Thymus (tissue), 11 donors: Measurements from ENCODE around the gene FGF11. TPM values are rescaled to one million over a fixed set of nuclear protein-coding genes. Genes with fewer than 3 reads are reported as not detected.
A peak's percentile ranks its signal among the peaks of the same experiment; 100 is the strongest.

Source experiments
- DNase-seq, 9 donors: peaks; one replicate each; pipeline ENCODE4 v3.0.0-alpha.2; 2013; ENCODE audit warnings: low spot score in 9 of 9, low read depth in 6 of 9, missing footprints in 1 of 9
- H3K27ac ChIP-seq, 2 donors: one replicate each; pipeline ENCODE4 v1.5.1; 2013; ENCODE audit warnings: control low read depth in 1 of 2, low read depth in 1 of 2, low read length in 1 of 2, mild to moderate bottlenecking in 1 of 2, moderate library complexity in 1 of 2
- H3K27me3 ChIP-seq, 2 donors: one replicate each; pipeline ENCODE4 v1.5.1; 2013; ENCODE audit warnings: low read length in 1 of 2; ENCODE audit not compliant: control insufficient read depth in 2 of 2, insufficient read depth in 1 of 2
- H3K36me3 ChIP-seq, 2 donors: one replicate each; pipeline ENCODE4 v1.5.1; 2013; ENCODE audit warnings: low read length in 1 of 2, mild to moderate bottlenecking in 1 of 2, moderate library complexity in 1 of 2; ENCODE audit not compliant: control insufficient read depth in 2 of 2, insufficient read depth in 2 of 2
- H3K4me1 ChIP-seq, 2 donors: one replicate each; pipeline ENCODE4 v1.5.1; 2013; ENCODE audit warnings: low read length in 2 of 2; ENCODE audit not compliant: control insufficient read depth in 2 of 2, insufficient read depth in 2 of 2
- H3K4me3 ChIP-seq, 2 donors: one replicate each; pipeline ENCODE4 v1.5.1; 2013; ENCODE audit warnings: low read length in 2 of 2, control low read depth in 1 of 2, mild to moderate bottlenecking in 1 of 2
- H3K9me3 ChIP-seq, 2 donors: one replicate each; pipeline ENCODE4 v1.5.1; 2013; ENCODE audit warnings: low read length in 1 of 2, mild to moderate bottlenecking in 1 of 2; ENCODE audit not compliant: control insufficient read depth in 2 of 2, insufficient read depth in 1 of 2
- WGBS: extraction: QIAGEN DNeasy Blood & Tissue Kit; methylation state at CpG from one replicate; pipeline ENCODE4 v1.1.7; 2013; 5-methylcytosine and 5-hydroxymethylcytosine counted together
- polyA plus RNA-seq: library from polyadenylated mRNA; stranded (reverse); fragments of 200-250 nt; gene quantifications from one replicate; pipeline ENCODE4 v1.2.3, GENCODE V29; 2013
- total RNA-seq: library from RNA; stranded (reverse); fragments of 120-200 nt; gene quantifications from one replicate; pipeline ENCODE4 v1.2.4, GENCODE V29; 2013
- donor health status: healthy.

FGF11 gene
- total and polyA plus RNA-seq, 2 donors = 5.5 to 5.8 TPM

DNA sequence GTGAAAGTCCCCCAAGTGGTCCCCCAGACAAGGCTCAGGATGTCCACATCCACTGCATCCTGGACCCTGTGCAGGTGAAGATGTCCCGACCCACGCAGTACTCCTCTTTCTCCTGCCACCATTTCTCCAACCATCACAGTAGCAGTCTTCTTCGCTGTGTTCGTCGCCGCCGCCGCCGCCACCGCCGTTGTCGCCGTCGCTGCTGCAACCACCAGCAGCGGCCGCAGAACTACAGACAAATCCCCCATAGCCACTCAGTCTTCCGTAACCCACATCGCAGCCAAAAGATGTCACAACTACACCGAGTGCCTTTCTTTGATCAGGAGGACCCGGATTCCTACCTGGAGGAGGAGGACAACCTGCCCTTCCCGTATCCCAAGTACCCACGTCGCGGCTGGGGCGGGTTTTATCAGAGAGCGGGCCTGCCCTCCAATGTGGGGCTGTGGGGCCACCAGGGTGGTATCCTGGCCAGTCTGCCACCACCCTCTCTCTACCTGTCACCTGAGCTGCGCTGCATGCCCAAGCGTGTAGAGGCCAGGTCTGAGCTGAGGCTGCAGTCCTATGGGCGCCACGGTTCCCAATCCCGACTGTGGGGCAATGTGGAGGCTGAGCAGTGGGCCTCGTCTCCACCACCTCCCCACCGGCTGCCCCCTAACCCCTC lies 13.0 kb upstream of the FGF11 start:
- Histone ChIP-seq H3K27ac (no peak overlapping the region), H3K36me3 (no peaks in the 10 kb centered on the region), H3K9me3 (no peaks in the 10 kb centered on the region), H3K4me3 (no peak overlapping the region), H3K4me1 (no peaks in the 10 kb centered on the region), H3K27me3 (peaks cover 0 to 6% of the 10 kb centered on the region in 2 donors)
- 96% methylated on average over 33 of the region's 33 CpGs for WGBS
- no peak for DNase-seq

DNA sequence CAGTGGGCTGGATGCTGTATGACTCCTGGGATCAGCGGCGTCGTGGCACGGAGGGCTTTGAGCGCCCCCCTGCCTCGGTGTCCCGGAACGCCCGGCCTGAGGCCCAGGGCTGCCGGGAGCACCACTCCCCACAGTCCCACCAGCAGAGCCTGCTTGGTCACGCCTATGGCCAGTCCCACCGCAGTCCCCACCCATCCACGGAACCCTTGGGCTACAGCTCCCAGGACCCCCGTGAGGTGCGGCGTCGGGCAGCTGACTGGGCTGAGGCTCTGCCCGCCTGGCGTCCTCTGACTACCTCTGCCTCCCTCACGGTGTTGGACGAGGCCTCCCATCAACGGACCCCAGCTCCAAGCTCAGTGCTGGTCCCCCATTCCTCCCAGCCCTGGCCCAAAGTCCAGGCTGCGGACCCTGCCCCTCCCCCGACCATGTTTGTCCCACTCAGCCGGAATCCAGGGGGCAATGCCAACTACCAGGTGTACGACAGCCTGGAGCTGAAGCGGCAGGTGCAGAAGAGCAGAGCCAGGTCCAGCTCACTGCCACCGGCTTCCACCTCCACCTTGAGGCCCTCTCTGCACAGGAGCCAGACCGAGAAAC lies 12.3 kb upstream of the FGF11 start:
- Histone ChIP-seq H3K27me3 (peaks cover 0 to 6% of the 10 kb centered on the region in 2 donors), H3K36me3 (no peaks in the 10 kb centered on the region), H3K4me1 (no peaks in the 10 kb centered on the region), H3K4me3 (no peak overlapping the region), H3K9me3 (no peaks in the 10 kb centered on the region), H3K27ac (no peak overlapping the region)
- WGBS = 97% methylated on average over 29 of the region's 29 CpGs
- DNase-seq = no peak

DNA sequence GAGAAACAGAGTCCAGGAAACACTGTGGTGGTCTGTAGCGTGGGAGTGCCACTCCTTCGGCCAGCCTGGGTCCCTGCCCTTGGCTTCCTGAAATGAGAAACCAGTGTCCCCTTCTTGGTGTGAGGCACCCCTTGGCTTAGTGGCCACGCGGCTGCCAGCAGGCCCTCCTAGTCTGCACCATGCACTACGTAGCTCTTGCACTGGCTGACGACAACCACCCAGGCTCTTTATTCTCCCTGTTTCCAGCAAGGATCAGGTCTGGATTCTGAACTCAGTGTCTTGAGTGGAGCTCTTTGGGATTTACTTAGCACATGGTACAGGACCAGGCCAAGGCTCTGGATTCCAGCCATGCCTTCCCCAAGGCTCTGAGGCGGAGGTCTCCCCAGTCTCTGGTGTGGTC lies 11.8 kb upstream of the FGF11 start:
- WGBS = 96% methylated on average over 7 of the region's 7 CpGs
- H3K4me3 ChIP-seq = no peak overlapping the region
- DNase-seq = no peak
- no peaks in the 10 kb centered on the region for H3K36me3 ChIP-seq
- no peaks in the 10 kb centered on the region for H3K4me1 ChIP-seq
- no peaks in the 10 kb centered on the region for H3K9me3 ChIP-seq
- peaks cover 0 to 6% of the 10 kb centered on the region in 2 donors for H3K27me3 ChIP-seq
- H3K27ac ChIP-seq = no peak overlapping the region

DNA sequence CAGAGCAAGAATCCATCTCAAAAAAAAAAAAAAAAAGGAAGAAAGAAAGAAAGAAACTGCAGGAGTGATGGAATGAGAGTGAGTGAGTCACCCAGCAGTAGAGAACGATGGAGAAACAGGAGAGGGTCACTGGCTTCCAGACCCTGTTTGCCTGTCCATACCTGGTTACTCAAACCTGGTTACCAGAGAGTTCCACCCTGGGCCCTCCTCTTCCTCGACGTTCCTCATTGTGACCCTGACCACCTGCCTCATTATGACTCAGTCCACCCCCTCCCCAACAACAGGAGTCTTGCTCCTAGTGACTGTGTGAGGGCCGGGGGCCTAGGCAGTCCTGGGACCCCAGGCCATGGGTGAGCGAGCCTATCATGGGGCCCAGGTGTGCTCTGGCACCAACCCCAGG lies 10.8 kb upstream of the FGF11 start, which contains the start of gene SPEM3:
TSS of gene SPEM3 (plus strand) at position 301 of the 400 bp plus-strand sequence. CDS start at position 347, 46 bp downstream.
- WGBS = 91% methylated on average over 5 of the region's 5 CpGs
- DNase-seq = no peak
- H3K4me3 ChIP-seq = no peak within 1 kb of the TSS
- no peak within 1 kb of the TSS for H3K27ac ChIP-seq
- H3K27me3 ChIP-seq = peaks cover 0 to 6% of the 10 kb centered on the region in 2 donors
- no peaks in the 10 kb centered on the region for H3K4me1 ChIP-seq
- H3K9me3 ChIP-seq = no peaks in the 10 kb centered on the region
- H3K36me3 ChIP-seq = no peaks in the 10 kb centered on the region

DNA sequence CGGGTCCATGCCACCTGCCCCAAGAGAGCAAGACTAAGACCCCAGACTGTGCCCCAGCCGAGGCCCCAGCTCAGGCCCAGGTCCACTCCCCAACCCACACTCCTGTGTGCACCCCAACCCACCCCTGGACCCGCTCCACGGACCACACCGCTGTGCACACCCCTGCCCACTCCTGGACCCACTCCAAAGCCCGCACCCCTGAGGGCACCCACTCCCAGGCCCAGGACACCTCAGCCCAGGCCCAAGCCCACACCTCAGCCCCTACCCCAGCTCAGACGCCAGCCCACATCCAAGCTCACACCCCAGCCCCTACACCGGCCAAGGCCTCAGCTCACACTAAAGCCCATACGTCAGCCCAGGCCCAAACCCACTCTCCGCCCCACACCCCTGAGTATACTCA lies 9.6 kb upstream of the FGF11 start:
- no peaks in the 10 kb centered on the region for H3K4me1 ChIP-seq
- no peak overlapping the region for H3K27ac ChIP-seq
- no peaks in the 10 kb centered on the region for H3K36me3 ChIP-seq
- H3K27me3 ChIP-seq = peaks cover 0 to 6% of the 10 kb centered on the region in 2 donors
- no peak for DNase-seq
- no peaks in the 10 kb centered on the region for H3K9me3 ChIP-seq
- no peak overlapping the region for H3K4me3 ChIP-seq
- 97% methylated on average over 10 of the region's 10 CpGs for WGBS

DNA sequence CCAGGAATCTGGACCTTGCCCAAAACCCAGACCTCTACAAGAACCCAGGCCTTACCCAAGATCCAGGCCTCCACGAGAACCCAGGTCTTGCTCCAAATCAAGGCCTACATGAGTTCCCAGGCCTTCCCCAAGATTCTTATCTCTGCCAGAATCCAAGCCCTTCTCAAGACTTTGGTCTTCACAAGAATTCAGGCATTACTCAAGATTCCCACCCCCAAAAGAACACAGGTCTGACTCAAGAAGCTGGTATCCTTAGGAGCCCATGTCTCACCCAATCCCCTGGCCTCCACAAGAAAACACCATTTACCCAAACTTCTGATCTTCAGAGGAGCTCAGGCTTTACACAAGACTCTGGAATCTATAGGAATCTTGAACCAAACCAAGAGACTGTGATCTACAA lies 8.1 kb upstream of the FGF11 start:
- Histone ChIP-seq H3K4me3 (no peak overlapping the region), H3K4me1 (peaks cover 4 to 10% of the 10 kb centered on the region in 2 donors), H3K27ac (no peak overlapping the region), H3K9me3 (no peaks in the 10 kb centered on the region), H3K36me3 (no peaks in the 10 kb centered on the region), H3K27me3 (peaks cover 0 to 8% of the 10 kb centered on the region in 2 donors)
- whole genome bisulfite sequencing = 97% methylated on average over 1 of the region's 1 CpG
- DNase-seq = no peak

DNA sequence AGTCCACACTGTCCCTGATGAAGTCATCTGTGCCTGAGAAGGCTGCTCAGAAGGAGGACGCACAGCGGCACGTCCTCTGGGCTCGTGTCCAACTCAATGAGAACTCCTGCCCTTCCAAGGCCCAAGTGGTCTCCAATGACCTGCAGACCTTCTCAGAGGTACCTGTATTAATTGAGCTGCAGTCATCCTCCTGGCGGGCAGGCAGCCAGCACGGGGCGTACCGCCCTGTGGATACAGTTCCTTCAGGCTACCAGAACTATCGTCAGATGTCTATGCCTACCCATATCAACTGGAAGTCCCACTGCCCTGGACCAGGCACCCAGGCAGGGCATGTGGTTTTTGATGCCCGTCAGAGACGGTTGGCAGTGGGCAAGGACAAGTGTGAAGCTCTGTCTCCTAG lies 7.0 kb upstream of the FGF11 start:
- H3K4me3 ChIP-seq = no peak overlapping the region
- no peak for DNase-seq
- WGBS = 98% methylated on average over 11 of the region's 11 CpGs
- no peaks in the 10 kb centered on the region for H3K36me3 ChIP-seq
- peaks cover 3 to 17% of the 10 kb centered on the region in 2 donors for H3K27me3 ChIP-seq
- peaks cover 14 to 19% of the 10 kb centered on the region in 2 donors for H3K4me1 ChIP-seq
- H3K9me3 ChIP-seq = no peaks in the 10 kb centered on the region
- H3K27ac ChIP-seq = no peak overlapping the region

DNA sequence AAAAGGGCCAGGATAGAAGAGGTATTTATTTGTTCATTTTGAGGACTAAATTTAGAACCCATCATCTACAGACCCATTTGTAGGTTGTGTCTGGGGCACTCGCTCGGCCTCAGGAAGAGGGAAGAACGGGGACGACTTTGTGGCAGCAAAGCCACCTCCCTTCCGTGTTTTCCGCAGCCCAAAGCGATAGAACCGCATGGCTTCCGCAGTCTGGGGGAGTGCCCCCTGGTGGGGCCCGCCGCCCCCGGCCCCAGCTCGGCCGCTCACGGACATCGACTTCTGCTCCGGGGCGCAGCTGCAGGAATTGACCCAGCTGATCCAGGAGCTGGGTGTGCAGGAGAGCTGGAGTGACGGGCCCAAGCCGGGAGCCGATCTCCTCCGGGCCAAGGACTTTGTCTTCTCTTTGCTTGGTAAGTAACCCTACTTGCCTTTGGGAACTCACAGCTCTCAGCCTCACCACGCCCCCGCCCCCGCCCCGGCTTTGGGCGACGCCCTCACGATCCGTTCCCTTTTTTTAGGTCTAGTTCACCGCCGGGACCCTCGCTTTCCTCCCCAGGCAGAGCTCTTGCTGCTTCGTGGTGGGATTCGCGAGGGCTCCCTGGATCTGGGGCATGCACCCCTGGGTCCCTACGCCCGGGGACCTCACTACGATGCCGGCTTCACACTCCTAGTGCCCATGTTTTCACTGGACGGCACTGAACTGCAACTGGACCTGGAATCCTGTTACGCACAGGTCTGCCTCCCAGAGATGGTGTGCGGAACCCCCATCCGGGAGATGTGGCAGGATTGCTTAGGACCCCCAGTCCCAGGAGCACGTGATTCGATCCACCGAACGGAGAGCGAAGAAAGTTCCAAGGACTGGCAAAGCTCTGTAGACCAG lies 3.4 kb upstream of the FGF11 start:
- H3K4me1 ChIP-seq = peaks cover 26 to 54% of the 10 kb centered on the region in 2 donors
- H3K36me3 ChIP-seq = no peaks in the 10 kb centered on the region
- peaks cover 39 to 51% of the 10 kb centered on the region in 2 donors for H3K27me3 ChIP-seq
- peak in 3 of 9 donors; percentile 51 to 77 (median 62) for DNase-seq
- no peaks in the 10 kb centered on the region for H3K9me3 ChIP-seq
- peak overlapping the region; percentile 77 to 92 for H3K27ac ChIP-seq
- WGBS = 11% methylated on average over 49 of the region's 49 CpGs
- H3K4me3 ChIP-seq = peak overlapping the region; percentile 49 to 75
